Measurements from ENCODE around the gene FOXL2NB.
A peak's percentile ranks its signal among the peaks of the same experiment; 100 is the strongest.
"Not testable (repeated sequence)": the region's sequence is repeated elsewhere in the genome, so short reads cannot be mapped to it uniquely, and the experiment has no call there.

FOXL2NB gene

DNA sequence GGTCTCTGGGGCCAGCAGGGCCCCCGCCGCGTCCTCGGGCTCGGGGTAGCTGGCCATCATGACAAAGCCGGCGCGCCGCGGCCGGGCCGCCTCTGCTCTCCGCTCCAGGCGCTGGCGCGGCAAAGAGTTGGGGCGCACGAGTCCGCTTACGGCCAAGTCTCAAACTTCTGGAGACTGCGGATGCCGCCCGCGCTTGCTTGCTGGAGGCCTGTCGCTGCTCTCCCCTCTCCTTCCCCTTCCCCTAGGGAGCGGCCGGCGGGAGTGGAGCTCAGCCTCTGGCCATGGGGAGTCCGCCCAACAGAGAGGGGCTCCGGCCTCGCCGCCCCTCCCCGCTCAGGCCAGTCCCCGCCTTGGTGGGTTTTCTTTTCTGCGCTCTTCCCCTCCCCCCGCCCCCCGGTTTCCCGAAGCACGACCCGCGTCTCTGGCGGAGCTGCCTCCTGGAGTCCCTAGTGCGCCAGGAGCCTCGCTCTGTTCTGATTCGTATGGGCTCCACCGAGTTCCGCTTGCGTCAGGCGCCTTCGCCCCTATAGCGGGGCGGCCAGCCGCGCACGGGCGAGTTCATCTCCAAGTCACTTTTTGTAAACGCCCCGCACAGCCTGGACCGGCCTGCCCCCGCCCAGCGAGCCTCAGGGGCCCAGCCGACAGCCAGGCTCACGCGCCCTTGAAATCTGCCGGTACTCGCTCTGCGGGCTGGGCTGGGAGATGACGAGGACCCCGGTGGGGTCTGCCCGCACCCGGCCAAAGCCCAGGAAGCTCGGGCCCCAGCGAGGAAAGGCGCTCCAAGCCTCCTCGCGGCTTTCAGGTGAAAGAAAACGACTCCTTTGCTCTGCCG, at the start of gene FOXL2NB, which contains the start of gene FOXL2:
TSS of gene FOXL2NB (plus strand) at position 555 of the 832 bp plus-strand sequence. CDS start at position 703, 148 bp downstream.
TSS of gene FOXL2 (minus strand) at position 475 of the 832 bp plus-strand sequence. CDS start at position 60, 415 bp downstream.
- DNase-seq = no peak

DNA sequence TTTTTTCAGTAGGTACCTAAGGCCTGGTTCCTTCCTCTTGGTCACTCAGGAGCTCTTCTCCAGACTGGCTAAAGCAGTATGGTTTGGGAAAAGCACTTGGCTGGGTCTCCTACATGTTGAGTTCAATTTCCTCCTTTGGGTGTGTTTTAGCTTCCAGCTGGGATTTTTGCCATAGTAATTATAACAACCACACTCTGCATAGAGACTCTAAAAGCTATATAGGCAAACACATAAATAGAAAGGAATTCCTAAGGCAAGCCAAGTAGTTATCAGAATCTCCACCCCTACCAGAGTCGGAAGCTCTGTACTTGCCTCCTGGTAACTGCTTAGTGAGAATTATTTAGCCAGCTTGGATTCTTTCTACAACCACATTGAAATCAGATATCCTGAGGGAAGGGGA, 48.7 kb upstream of the FOXL2NB start:
- no peak for DNase-seq

DNA sequence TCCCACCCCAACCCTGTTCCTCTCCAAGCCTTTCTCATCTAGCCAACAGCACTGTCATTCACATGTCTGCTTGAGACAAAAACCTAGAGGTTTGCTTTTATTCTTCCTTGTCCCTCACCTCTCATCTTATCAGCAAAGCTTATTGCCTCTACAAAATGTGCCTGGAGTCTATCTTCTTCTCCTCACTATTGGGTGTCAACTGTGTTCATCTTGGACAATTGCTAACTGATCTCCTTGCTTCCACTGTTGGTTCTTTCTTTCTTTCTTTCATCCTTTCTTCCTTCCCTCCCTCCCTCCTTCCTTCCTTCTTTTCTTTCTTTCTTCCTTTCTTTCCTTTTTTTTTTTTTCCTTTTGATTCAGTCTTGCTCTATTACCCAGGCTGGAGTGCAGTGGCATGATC, 48.3 kb upstream of the FOXL2NB start:
- no peak for DNase-seq

DNA sequence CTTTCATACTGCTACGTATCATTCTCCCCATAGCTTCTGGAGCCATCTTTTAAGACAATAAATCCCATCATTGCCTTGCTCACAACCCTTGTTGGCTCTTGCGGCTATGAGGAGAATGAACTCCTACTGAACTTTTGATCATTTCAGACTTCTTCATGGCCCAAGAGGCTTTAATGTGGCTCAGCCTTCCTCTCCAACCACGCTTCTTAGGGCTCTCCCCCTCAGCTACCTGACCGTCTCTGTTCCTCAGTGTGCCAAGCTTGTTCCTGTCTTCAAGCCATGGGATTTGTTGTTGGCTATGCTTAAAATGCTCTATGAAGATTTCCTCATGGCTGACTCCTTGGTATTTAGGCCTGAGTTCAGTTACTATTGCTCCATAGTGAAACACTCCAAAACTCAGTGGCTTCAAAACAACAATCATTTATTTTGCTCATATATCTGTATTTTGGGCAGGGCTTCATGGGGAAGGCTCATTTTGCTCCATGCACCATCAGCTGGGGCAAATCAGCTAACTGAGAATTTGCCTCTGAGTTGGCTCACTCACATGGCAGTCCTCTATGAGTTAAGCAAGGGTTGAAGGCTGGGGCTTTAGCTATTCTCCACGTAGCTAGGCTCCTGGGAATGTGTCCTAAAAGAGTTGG, 47.5 kb upstream of the FOXL2NB start:
- DNase-seq = no peak

DNA sequence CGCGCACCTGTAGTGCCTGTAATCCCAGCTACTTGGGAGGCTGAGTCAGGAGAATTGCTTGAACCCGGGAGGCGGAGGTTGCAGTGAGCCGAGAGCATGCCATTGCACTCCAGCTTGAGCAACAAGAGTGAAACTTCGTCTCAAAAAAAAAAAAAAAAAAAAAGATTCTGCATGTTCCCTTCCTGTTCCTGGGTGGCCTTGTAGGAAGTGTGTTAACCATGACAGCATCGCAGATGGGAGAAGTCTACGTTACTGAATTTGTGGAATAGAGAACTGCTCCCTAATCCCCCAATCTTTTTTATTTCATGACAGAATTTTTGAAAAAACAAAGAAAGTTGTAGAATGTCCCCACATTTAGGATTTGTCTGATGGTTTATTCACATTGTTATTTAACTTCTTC, 45.5 kb upstream of the FOXL2NB start:
- no peak for DNase-seq

DNA sequence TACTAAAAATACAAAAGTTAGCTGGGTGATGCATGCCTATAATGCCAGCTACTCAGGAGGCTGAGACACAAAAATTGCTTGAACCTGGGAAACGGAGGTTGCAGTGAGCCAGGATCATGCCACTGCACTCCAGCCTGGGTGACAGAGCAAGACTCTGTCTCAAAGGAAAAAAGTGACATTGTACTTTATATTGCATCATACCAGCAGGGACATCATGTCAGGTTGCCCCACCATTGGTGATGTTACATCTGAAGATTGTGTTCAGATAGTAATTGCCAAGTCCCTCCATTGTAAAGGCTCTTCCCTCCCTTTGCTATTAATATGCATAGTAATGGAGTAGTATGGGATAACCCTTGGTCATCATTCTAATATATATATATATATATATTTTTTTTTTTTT, 44.8 kb upstream of the FOXL2NB start:
- no peak for DNase-seq

DNA sequence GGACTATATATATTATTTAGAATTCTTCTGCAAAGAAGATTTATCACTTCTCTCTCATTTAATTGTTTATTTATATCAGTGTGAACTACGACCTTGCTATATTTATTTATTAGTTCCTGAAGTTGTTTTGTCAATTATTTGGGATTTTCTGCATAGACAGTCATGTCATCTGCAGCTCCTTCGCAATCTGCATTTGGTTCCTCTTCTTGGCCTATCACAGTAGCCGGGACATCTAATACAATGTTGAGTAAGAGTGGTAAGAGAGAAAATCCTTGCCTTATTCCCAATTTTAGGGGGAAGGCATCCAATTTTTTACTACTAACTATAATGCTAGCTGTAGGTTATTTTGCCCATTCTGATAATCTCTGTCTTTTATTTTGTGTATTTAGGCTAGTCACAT, 39.5 kb upstream of the FOXL2NB start:
- no peak for DNase-seq

DNA sequence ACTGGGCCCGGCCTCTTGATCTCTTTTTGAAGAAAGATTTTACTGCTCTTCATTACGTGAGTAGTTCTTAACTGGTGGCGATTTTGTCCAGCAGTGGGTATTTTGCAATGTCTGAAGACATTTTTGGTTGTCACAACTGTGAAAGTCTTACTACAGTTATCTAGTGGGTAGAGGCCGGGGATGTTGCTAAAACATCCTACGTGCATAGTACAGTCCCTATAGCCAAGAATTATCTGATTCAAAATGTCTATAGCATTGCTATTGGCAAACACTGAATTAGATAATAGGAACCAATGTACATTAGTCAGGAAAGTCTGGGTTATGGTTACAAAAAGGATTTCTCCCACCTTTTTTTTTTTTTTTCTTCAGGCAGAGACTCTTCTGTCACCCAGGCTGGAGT, 38.2 kb upstream of the FOXL2NB start:
- no peak for DNase-seq

DNA sequence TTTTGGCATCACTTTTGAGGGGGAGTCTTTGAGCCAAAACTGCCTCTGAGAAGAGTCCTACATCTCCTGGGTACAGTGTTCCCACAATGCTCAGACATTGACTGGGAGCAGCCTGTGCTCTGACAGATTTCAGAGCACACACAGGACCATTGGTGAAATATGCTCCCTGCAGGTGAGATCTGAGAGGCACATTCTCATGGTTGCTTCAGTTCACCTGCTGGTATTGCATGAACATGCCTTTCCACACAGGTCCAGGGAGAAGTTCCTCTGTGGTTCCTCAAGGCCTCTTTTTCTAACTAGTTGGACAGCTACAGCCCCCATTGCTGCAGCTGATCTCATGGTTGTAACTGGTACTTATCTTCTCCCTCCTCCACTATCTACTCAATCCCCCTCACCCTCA, 37.1 kb upstream of the FOXL2NB start:
- no peak for DNase-seq

DNA sequence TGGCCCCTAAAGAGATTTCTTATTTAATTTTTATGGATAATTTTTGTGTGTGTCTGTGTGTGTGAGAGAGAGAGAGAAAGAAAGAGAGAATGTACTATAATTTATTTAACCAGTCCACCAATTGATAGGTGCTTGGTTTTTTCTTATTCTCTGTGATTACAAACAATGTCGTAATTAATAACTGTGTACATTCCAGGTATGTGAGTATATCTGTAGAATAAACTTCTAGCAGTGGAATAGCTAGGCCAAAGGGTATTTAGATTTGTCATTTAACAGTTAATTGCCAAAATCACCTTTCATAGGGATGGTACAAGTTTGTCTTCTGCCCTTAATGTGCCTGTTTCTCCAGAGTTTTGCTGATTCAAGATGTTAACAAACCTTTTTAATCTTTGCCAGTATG, 35.4 kb upstream of the FOXL2NB start:
- no peak for DNase-seq

DNA sequence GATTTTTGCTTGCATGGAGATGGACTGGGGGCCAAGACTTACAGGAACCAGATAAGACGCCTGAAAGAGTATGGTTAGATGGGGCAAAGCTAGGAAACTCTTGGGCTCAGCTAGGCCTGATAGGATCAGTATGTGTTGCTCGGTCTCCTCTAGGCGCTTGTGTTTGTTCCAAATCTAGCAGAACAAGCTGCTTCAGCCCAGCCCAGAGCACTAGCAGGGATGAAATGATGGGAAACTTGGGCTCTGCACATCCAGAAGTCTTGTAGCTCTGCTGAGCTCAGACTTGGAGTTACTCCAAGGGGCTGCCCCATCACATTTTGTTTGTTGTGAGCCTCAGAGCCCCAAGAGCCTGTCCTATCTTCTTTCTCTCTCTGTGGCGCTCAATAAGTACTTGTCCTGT, 34.8 kb upstream of the FOXL2NB start:
- DNase-seq = no peak

DNA sequence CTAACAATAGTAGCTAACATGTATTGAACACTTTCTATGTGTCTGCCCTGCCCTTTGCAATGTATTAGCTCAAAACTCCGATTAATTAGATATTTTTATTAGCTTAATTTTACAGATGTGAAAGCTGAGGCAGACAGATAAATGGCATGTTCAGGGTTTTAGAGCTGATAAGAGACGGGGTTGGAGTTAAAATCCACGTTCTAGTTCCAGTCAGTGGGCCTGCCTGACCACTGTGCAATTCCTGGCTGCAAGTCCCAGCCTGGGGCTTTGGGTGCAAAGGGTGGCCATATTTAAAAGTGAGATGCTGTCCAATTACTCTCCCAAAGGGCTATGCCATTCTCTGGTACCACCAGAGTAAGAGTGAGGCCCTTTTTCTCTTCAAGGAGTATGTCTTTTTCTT, 33.3 kb upstream of the FOXL2NB start:
- DNase-seq = no peak

DNA sequence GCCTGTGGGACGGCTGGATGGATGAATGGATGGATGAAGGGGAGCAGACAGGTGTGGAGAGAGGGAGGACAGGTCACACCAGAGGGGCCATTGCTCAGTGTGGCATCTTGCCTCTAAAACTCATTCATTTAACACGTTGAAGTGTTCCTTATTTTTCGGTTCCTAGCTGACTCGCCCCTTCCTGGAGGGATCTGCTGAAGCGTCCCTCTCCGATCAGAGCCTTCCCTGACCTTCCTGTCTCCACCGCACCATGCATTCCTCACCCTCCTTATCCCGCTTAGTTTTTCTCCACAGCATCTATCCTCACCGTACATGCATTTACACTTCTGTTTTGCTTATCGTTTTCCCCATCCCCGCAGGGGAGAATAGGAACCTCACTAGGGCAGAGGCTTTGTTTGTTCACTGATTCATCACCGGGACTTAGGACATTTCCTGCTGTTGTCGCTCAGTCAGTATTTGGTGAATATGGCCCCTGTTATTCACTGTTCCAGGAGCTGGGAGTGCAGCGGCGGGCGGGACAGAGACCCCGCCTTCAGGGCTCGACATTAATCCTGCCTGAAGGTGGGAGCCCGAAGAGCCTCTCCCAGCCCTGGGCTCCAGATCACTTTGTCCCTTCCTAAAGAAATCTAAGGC, 32.0 kb upstream of the FOXL2NB start:
- no peak for DNase-seq

DNA sequence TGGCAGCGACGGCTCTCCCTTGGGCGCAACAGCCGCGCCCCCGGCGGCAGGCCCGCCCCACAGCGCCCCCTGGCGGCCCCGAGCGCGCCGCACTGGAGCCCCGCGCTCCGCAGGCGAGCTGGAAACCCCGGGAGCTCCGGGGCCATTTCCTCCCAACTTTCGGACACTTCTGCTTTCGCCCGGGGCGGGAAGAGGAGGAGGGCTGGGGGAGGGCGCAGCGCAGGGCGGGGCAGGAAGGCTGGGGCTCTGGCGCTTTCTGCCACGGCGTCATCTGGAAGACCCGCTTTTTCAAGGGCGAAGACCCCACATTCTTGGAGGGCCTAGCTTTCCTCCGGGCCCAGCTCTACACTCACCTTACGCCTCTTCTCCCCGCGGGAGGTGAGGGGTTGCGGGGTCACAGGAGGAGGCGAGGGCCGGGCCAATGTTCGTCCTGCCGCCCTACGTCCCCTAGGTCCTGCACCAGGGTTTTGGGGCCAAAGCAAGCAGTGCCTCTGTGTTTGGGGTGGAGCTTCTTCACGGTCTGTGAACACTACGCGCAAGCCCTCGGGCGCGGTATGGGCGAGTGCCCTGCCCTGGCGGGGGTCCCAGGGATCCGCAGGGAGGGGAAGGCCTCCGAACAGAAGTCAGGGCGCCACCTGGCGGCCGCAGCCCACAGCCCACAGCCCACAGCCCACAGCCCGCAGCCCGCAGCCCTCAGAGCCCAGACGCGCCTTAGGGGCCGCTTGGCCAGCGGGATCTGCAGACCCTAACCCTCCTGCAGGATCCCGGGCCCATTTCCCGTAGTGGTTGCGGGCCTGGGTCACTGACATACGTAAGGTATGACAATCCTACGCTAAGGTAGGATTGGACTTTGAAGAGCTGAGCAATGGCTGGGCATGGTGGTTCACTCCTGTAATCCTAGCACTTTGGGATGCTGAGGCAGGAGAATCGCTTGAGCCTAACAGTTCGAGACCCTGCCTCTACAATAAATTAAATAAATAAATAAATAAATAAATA, 31.2 kb upstream of the FOXL2NB start:
- DNase-seq = peak; percentile 79

DNA sequence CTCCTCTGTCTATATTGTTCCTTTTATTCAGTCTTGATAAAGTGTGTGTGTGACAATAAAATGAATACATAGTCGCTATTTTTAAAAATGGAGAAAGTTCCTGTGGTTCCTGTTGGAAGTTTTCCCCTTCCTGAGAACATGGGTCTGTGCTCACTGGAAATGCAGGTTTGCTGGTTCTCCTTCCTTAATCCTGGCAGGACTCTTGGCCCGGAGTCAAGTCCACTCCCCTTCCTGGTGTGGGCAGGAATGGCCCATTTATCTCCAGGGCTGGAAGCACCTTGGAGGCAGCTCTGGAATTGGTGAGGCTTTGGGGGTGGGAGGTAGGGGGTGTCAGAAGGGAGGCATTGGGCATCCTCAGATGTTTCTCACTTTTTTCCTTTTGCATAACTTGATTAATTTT, 30.2 kb upstream of the FOXL2NB start:
- no peak for DNase-seq

DNA sequence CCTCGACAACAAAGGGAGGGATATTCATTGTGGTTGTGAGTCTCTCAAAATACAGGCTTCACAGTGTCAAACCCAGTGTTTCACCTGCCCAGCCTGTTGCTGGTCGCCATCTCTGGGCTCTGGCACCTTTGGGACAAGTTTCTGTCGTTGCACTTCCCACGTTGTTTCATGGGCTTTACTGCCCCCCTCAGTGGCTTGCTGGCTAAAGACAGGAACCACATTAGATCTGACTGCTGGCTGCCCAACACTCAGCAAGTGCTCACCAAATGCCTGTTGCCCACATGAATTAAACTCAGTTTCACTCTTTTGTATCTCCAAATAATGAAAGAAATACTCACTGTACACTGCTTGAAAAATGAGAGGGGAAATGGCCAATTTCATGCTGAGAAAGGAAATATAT, 27.7 kb upstream of the FOXL2NB start:
- DNase-seq = no peak

DNA sequence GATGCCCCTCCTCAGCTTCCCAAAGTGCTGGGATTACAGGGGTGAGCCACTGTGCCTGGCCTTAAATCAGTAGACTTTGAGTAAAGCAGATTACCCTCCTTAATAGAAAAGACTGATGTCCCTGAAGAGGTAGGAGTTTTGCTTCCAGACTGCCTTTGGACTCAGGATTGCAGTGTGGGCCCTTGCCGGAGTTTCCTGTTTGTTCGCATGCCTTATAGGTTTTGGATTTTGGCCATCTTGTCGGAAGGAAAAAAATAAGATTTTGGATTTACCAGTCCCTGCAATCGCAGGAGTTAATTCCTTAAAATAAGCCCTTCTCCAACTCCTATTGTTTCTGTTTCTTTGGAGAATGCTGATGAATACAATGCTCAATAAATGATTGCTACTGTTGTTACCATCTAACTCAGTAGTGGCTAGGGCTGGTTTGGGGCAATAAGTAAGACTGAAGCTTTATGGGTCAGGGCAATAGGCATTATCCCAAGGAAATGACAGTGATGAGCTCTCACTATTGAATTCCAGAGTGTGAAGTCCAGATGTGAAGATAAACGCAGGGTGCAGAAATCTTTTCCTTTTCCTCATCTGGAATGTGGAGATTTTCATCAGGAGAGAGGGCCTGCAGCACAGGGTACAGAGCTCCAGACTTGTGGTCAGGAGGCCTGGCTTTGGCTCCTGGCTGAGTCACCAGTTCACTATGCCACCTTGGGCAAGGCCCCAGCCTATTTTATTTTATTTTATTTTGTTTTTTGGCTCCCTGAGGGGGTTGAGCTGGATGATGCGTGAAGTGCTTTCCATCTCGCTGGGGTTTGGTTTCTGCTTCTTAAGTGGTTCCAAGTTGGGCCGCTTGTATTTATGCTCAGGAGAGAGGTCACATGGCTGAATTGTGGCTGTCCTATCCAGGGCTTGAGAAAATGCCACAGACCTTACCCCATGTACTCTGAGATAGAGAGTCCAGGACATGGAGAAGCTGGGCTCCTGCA, 25.4 kb upstream of the FOXL2NB start:
- no peak for DNase-seq

DNA sequence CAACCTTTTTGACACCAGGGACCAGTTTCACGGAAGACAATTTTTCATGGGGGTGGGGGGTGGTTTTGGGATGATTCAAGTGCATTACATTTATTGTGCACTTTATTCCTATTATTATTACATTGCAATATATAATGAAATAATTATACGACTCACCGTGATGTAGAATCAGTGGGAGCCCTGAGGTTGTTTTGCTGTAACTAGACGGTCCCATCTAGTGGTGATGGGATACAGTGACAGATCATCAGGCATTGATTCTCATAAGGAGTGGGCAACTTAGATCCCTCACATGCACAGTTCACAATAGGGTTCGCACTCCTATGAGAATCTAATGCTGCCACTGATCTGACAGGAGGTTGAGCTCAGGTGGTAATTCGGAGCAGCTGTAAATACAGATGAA, 24.6 kb upstream of the FOXL2NB start:
- DNase-seq = not testable (repeated sequence)

DNA sequence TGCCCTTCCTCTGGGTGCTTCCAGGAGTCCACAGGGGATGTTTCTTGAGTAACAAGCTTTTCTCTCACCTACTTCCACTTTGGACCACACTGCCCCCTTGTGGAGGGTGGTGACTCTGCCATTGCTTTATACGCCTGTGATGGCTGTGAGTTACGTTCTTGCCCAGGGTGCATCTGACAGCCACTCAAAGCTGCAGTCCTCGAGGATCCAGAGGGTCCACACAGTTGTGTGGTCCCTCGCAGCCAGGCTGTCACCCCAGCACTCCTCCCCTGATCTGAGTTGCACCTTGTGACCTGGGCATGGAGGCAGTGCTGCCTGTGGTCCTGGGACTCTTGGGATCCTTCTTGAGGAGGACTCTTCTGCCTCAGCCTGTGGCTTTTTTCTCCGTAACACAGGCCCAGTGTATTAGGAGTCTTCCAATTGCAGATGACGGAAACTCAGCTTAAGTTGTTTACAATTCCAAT, 23.5 kb upstream of the FOXL2NB start:
- peak; percentile 83 for DNase-seq

DNA sequence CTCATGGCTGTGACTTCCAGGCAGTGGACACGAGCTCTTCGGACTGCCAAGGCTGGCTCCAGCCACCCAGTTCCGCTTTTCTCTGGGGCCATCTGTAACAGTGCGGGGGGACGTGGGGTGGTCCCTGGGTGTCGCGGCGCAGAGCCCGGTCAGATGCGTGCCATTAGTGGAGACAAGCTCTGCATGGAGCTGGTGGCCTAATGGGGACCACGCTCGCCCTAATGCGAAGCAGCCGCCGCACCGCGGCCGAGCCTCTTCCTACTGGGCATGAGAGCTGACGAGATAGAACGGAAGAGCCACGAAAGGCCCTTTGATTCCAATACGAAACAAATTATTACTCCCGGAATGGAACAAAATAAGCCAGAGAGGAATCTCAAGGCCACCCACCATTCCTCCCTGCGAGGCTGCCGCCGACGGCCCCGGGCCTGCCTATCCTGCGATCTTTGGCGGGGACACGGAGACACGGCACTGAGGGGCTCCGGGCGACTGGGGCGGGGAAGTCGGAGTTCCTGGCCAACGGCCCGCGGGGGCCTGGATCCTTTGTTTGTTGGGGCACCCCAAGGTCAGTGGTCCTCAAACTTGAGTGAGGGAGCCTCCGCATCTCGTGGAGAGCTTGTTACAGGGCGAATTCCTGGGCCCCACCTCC, 18.2 kb upstream of the FOXL2NB start:
- no peak for DNase-seq

Data from CD4-positive, alpha-beta T cell treated with Interleukin-10 for 1 hour (primary cell).